ENCODE data around the gene KIAA0408.

KIAA0408 gene

GRCh38 chr6:127463056-127463455 is 3.9 kb upstream of the KIAA0408 start:
- Histone ChIP-seq H3K79me2 (ENCODE audit: low read length) (no peaks in the 10 kb centered on the region), H4K20me1 (ENCODE audit: insufficient read depth, low read length) (no peaks in the 10 kb centered on the region), H3K36me3 (replicated peaks; ENCODE audit: insufficient read depth, low read length) (no peaks in the 10 kb centered on the region), H3K9ac (ENCODE audit: low read length) (no peak overlapping the region), H3K27me3 (replicated peaks; ENCODE audit: insufficient read depth, low read length) (no peaks in the 10 kb centered on the region), H3K4me1 (ENCODE audit: low read length) (no peaks in the 10 kb centered on the region), H2AFZ (ENCODE audit: low read length) (no peak overlapping the region), H3K4me2 (ENCODE audit: low read depth, low read length) (no peak overlapping the region), H3K9me3 (replicated peaks; ENCODE audit: insufficient read depth, low read length) (no peaks in the 10 kb centered on the region), H3K9me2 (replicated peaks; ENCODE audit: insufficient read depth, low read length) (no peaks in the 10 kb centered on the region), H3K27ac (ENCODE audit: low read length) (no peak overlapping the region), H3F3A (ENCODE audit: insufficient read depth, low read length) (no peaks in the 10 kb centered on the region), H3K4me3 (ENCODE audit: low read length) (no peak overlapping the region)
- DNase-seq: no peak
- TF ChIP-seq EZH2 (optimal IDR thresholded peaks at IDR 0.05; ENCODE audit: low read depth, low read length) (no peak), EZH2phosphoT487 (IDR thresholded peaks at IDR 0.05; ENCODE audit: low read length) (no peak), CTCF (IDR thresholded peaks at IDR 0.05; ENCODE audit: low read length) (no peak)

GRCh38 chr6:127462376-127462775 is 3.2 kb upstream of the KIAA0408 start:
- Histone ChIP-seq H3K27me3 (replicated peaks; ENCODE audit: insufficient read depth, low read length) (no peaks in the 10 kb centered on the region), H3K9me3 (replicated peaks; ENCODE audit: insufficient read depth, low read length) (no peaks in the 10 kb centered on the region), H2AFZ (ENCODE audit: low read length) (no peak overlapping the region), H3K79me2 (ENCODE audit: low read length) (no peaks in the 10 kb centered on the region), H3K36me3 (replicated peaks; ENCODE audit: insufficient read depth, low read length) (no peaks in the 10 kb centered on the region), H3K9me2 (replicated peaks; ENCODE audit: insufficient read depth, low read length) (no peaks in the 10 kb centered on the region), H3K4me2 (ENCODE audit: low read depth, low read length) (no peak overlapping the region), H4K20me1 (ENCODE audit: insufficient read depth, low read length) (no peaks in the 10 kb centered on the region), H3K27ac (ENCODE audit: low read length) (no peak overlapping the region), H3K9ac (ENCODE audit: low read length) (no peak overlapping the region), H3F3A (ENCODE audit: insufficient read depth, low read length) (no peaks in the 10 kb centered on the region), H3K4me1 (ENCODE audit: low read length) (no peaks in the 10 kb centered on the region), H3K4me3 (ENCODE audit: low read length) (no peak overlapping the region)
- no peak for TF ChIP-seq EZH2phosphoT487 (IDR thresholded peaks at IDR 0.05; ENCODE audit: low read length)
- TF ChIP-seq CTCF (IDR thresholded peaks at IDR 0.05; ENCODE audit: low read length): no peak
- TF ChIP-seq EZH2 (optimal IDR thresholded peaks at IDR 0.05; ENCODE audit: low read depth, low read length): no peak
- no peak for DNase-seq

GRCh38 chr6:127460465-127460864 is 1.3 kb upstream of the KIAA0408 start:
- no peak overlapping the region for H3K4me2 ChIP-seq (ENCODE audit: low read depth, low read length)
- H3K27ac ChIP-seq (ENCODE audit: low read length): no peak overlapping the region
- H3K9me3 ChIP-seq (replicated peaks; ENCODE audit: insufficient read depth, low read length): no peaks in the 10 kb centered on the region
- H3K27me3 ChIP-seq (replicated peaks; ENCODE audit: insufficient read depth, low read length): no peaks in the 10 kb centered on the region
- no peaks in the 10 kb centered on the region for H3F3A ChIP-seq (ENCODE audit: insufficient read depth, low read length)
- H3K36me3 ChIP-seq (replicated peaks; ENCODE audit: insufficient read depth, low read length): no peaks in the 10 kb centered on the region
- no peaks in the 10 kb centered on the region for H4K20me1 ChIP-seq (ENCODE audit: insufficient read depth, low read length)
- no peak for DNase-seq
- TF ChIP-seq EZH2phosphoT487 (IDR thresholded peaks at IDR 0.05; ENCODE audit: low read length) (no peak), CTCF (IDR thresholded peaks at IDR 0.05; ENCODE audit: low read length) (no peak), EZH2 (optimal IDR thresholded peaks at IDR 0.05; ENCODE audit: low read depth, low read length) (no peak)
- H3K9me2 ChIP-seq (replicated peaks; ENCODE audit: insufficient read depth, low read length): no peaks in the 10 kb centered on the region
- no peaks in the 10 kb centered on the region for H3K4me1 ChIP-seq (ENCODE audit: low read length)
- H3K4me3 ChIP-seq (ENCODE audit: low read length): no peak overlapping the region
- H2AFZ ChIP-seq (ENCODE audit: low read length): no peak overlapping the region
- no peak overlapping the region for H3K9ac ChIP-seq (ENCODE audit: low read length)
- H3K79me2 ChIP-seq (ENCODE audit: low read length): no peaks in the 10 kb centered on the region

Measured in MM.1S (cell line).